ENCODE results near the gene SLC26A9.

DNA sequence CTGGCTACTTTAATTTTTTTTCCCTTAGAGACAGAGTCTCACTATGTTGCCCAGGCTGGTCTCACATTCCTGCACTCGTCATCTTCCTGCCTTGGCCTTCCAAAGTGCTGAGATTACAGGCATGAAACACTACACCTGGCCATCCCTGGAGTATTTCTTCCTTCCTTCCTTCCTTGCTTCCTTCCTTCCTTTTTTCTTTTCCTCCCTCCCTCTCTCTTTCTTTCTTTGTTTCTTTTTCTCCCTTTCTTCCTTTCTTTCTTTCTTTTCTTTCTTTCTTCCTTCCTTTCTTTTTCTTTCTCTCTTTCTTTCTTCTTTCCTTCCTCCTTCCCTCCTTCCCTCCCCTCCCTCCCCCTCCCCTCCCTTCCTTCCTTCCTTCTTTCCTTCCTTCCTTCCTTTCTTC lies 46.9 kb downstream of the SLC26A9 start:
- TF ChIP-seq, protein P1, sequence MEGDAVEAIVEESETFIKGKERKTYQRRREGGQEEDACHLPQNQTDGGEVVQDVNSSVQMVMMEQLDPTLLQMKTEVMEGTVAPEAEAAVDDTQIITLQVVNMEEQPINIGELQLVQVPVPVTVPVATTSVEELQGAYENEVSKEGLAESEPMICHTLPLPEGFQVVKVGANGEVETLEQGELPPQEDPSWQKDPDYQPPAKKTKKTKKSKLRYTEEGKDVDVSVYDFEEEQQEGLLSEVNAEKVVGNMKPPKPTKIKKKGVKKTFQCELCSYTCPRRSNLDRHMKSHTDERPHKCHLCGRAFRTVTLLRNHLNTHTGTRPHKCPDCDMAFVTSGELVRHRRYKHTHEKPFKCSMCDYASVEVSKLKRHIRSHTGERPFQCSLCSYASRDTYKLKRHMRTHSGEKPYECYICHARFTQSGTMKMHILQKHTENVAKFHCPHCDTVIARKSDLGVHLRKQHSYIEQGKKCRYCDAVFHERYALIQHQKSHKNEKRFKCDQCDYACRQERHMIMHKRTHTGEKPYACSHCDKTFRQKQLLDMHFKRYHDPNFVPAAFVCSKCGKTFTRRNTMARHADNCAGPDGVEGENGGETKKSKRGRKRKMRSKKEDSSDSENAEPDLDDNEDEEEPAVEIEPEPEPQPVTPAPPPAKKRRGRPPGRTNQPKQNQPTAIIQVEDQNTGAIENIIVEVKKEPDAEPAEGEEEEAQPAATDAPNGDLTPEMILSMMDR (IDR thresholded peaks at IDR 0.05): no peak
- TF ChIP-seq EP300 (IDR thresholded peaks at IDR 0.05): no peak

Measured in ovary (tissue), 3 donors.